ENCODE data around the gene VTI1A.

- TF ChIP-seq ZFP41 (tag by site-specific recombination; IDR thresholded peaks at IDR 0.05; ENCODE audit: borderline replicate concordance) (no peak), ZNF138 (tag by site-specific recombination; IDR thresholded peaks at IDR 0.05; ENCODE audit: borderline replicate concordance) (no peak), PRDM1 (tag by site-specific recombination; IDR thresholded peaks at IDR 0.05) (no peak), GLI2 (tag by site-specific recombination; IDR thresholded peaks at IDR 0.05; ENCODE audit: borderline replicate concordance, low read depth) (no peak), ZBTB1 (tag by site-specific recombination; IDR thresholded peaks at IDR 0.05) (no peak), ZNF513 (tag by site-specific recombination; IDR thresholded peaks at IDR 0.05) (no peak), PRDM2 (tag by site-specific recombination; IDR thresholded peaks at IDR 0.05; ENCODE audit: borderline replicate concordance) (no peak)
- TF ChIP-seq, protein P1, sequence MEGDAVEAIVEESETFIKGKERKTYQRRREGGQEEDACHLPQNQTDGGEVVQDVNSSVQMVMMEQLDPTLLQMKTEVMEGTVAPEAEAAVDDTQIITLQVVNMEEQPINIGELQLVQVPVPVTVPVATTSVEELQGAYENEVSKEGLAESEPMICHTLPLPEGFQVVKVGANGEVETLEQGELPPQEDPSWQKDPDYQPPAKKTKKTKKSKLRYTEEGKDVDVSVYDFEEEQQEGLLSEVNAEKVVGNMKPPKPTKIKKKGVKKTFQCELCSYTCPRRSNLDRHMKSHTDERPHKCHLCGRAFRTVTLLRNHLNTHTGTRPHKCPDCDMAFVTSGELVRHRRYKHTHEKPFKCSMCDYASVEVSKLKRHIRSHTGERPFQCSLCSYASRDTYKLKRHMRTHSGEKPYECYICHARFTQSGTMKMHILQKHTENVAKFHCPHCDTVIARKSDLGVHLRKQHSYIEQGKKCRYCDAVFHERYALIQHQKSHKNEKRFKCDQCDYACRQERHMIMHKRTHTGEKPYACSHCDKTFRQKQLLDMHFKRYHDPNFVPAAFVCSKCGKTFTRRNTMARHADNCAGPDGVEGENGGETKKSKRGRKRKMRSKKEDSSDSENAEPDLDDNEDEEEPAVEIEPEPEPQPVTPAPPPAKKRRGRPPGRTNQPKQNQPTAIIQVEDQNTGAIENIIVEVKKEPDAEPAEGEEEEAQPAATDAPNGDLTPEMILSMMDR (tag by site-specific recombination; IDR thresholded peaks at IDR 0.05) = no peak
- TF ChIP-seq, protein P2, sequence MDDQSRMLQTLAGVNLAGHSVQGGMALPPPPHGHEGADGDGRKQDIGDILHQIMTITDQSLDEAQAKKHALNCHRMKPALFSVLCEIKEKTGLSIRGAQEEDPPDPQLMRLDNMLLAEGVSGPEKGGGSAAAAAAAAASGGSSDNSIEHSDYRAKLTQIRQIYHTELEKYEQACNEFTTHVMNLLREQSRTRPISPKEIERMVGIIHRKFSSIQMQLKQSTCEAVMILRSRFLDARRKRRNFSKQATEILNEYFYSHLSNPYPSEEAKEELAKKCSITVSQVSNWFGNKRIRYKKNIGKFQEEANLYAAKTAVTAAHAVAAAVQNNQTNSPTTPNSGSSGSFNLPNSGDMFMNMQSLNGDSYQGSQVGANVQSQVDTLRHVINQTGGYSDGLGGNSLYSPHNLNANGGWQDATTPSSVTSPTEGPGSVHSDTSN (CRISPR knock-in tag; IDR thresholded peaks at IDR 0.05) = no peak
These were observed 342.2 kb downstream of the VTI1A start for GRCh38 chr10:112789248-112789647.
